ENCODE results near the gene FHOD1. TPM values are rescaled to one million over a fixed set of nuclear protein-coding genes. Genes with fewer than 3 reads are reported as not detected.

FHOD1 gene
- total RNA-seq, 2 experiments from 2014 or later: 16.5 to 55.0 TPM

DNA sequence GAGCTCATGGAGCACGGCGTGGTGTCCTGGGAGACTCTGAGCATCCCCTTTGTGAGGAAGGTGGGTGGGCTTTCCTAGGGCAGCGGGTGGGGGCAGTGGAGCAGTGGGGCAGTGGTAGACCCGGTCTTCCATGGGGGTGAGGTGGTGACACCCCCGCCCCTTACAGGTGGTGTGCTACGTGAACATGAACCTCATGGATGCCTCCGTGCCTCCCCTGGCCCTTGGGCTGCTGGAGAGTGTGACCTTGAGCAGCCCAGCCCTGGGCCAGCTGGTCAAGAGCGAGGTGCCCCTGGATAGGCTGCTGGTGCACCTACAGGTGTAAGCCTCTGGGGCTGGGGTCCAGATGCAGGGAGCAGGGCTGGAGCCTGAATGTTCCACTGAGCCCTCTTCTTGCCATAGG, 46.8 kb downstream of the FHOD1 start:
- CTCF ChIA-PET (ENCODE audit: unreplicated experiment): no interaction called here
- H3K4me3 ChIP-seq (ENCODE audit: low read depth, low read length, poor library complexity, severe bottlenecking): no peak overlapping the region
- no peak for TF ChIP-seq EZH2phosphoT487 (IDR thresholded peaks at IDR 0.05; ENCODE audit: borderline replicate concordance, low read depth, low read length)
- TF ChIP-seq, protein P1, sequence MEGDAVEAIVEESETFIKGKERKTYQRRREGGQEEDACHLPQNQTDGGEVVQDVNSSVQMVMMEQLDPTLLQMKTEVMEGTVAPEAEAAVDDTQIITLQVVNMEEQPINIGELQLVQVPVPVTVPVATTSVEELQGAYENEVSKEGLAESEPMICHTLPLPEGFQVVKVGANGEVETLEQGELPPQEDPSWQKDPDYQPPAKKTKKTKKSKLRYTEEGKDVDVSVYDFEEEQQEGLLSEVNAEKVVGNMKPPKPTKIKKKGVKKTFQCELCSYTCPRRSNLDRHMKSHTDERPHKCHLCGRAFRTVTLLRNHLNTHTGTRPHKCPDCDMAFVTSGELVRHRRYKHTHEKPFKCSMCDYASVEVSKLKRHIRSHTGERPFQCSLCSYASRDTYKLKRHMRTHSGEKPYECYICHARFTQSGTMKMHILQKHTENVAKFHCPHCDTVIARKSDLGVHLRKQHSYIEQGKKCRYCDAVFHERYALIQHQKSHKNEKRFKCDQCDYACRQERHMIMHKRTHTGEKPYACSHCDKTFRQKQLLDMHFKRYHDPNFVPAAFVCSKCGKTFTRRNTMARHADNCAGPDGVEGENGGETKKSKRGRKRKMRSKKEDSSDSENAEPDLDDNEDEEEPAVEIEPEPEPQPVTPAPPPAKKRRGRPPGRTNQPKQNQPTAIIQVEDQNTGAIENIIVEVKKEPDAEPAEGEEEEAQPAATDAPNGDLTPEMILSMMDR (conservative IDR thresholded peaks at IDR 0.05; ENCODE audit: low read length): no peak
- no peak for DNase-seq (ENCODE audit: low spot score)
- H3K36me3 ChIP-seq (ENCODE audit: insufficient read depth, low read length): peaks cover 86% of the 10 kb centered on the region
- no peaks in the 10 kb centered on the region for H3K4me1 ChIP-seq (ENCODE audit: insufficient read depth, low read length, poor library complexity, severe bottlenecking)
- no TSS peak for BruUV-seq (replicated peaks)
- intact Hi-C loops (cut with micrococcal nuclease; ENCODE audit: unreplicated experiment): no loop called here
- no peaks in the 10 kb centered on the region for H3K9me3 ChIP-seq (ENCODE audit: low read length)
- no peak overlapping the region for H3K4me2 ChIP-seq (ENCODE audit: low read length)
- no peaks in the 10 kb centered on the region for H3K79me2 ChIP-seq (ENCODE audit: insufficient read depth, low read depth, low read length)
- POLR2A ChIA-PET: interaction anchor here (0.6 kb wide), 2 partner anchors 118 to 289 kb away, joined by 3 to 4 read pairs; no protein-coding TSS in a partner anchor
- no peaks in the 10 kb centered on the region for H3K9me2 ChIP-seq (ENCODE audit: insufficient read depth, low read length)
- no peaks in the 10 kb centered on the region for H4K20me1 ChIP-seq (ENCODE audit: insufficient read depth, low read length)
- H2AFZ ChIP-seq (ENCODE audit: low read length): no peak overlapping the region
- H3K27ac ChIP-seq (ENCODE audit: low read depth, low read length, poor library complexity, severe bottlenecking): no peak overlapping the region

DNA sequence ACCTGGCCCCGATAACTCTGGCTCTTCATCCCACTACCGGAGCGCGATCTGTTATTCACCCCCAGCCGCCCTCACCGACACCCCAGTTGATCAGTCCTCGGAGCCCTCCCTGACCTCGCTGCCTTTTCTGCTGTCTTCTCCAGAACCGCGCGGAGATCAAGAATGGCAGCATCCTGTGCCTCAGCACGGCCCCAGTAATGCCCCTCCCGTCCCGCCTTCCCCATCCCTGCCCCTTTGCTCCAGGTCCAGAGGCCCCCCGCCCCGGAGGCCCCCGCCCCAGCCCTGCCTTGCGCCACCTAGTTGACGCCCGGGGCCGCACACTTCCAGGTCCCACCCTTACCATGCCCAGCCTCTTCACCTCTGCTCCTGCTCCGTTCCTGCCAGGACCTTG, 47.5 kb downstream of the FHOD1 start:
- H3K27ac ChIP-seq (ENCODE audit: low read depth, low read length, poor library complexity, severe bottlenecking): no peak overlapping the region
- H3K9me3 ChIP-seq (ENCODE audit: low read length): no peaks in the 10 kb centered on the region
- no peak overlapping the region for H2AFZ ChIP-seq (ENCODE audit: low read length)
- H3K4me3 ChIP-seq (ENCODE audit: low read depth, low read length, poor library complexity, severe bottlenecking): no peak overlapping the region
- H3K9me2 ChIP-seq (ENCODE audit: insufficient read depth, low read length): no peaks in the 10 kb centered on the region
- ChIA-PET CTCF (ENCODE audit: unreplicated experiment) (no interaction called here), POLR2A (no interaction called here)
- peaks cover 93% of the 10 kb centered on the region for H3K36me3 ChIP-seq (ENCODE audit: insufficient read depth, low read length)
- H4K20me1 ChIP-seq (ENCODE audit: insufficient read depth, low read length): no peaks in the 10 kb centered on the region
- no peaks in the 10 kb centered on the region for H3K4me1 ChIP-seq (ENCODE audit: insufficient read depth, low read length, poor library complexity, severe bottlenecking)
- no peaks in the 10 kb centered on the region for H3K79me2 ChIP-seq (ENCODE audit: insufficient read depth, low read depth, low read length)
- BruUV-seq (replicated peaks): no TSS peak
- no peak overlapping the region for H3K4me2 ChIP-seq (ENCODE audit: low read length)
- intact Hi-C loops (cut with micrococcal nuclease; ENCODE audit: unreplicated experiment): no loop called here
- TF ChIP-seq, protein P1 (conservative IDR thresholded peaks at IDR 0.05; ENCODE audit: low read length): no peak; the same call in 1 of the 2 replicates
- TF ChIP-seq EZH2phosphoT487 (IDR thresholded peaks at IDR 0.05; ENCODE audit: borderline replicate concordance, low read depth, low read length): no peak
- DNase-seq (ENCODE audit: low spot score): no peak

DNA sequence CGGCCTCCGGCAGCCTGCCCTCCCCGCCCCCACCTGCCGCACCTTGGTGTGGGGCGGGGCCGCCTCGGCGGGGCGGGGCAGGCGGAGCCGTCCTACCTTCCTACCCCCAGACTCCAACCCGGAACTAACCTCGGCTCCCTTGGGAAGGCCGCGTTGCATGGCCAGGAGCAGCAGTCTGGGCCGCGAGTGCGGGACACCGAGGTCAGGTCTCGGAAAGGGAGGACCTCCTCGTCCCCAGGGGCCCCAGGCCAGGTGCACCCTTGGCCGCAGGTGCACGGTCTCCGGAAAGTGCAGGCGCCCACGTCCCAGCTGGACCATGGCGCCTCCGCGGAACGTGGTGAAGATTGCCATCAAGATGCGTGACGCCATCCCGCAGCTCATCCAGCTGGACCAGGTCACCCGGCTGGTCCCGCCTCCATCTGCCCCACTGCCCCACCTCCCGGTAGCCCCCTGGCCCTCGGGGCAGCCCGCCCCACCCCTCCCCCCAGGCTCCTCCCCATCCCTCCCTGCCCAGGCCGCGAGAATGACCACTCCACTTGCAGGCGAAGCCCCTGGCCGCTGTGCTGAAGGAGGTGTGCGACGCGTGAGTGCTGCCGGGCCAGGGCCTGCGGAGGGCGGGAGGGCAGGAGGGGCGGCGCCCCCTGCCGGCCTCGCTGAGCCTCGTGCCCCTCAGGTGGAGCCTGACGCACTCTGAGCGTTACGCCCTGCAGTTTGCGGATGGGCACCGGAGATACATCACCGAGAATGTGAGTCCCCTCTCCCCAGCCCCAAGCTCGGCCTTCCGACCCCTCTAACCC, 48.1 kb downstream of the FHOD1 start, which contains the start of gene ELMO3:
Gene ELMO3, plus strand, starts transcription at position 121 of the 797 bp plus-strand sequence. Its CDS starts 196 bp downstream, at position 317.
- Histone ChIP-seq H3K4me3 (ENCODE audit: low read depth, low read length, poor library complexity, severe bottlenecking) (no peak within 1 kb of the TSS), H3K79me2 (ENCODE audit: insufficient read depth, low read depth, low read length) (no peaks in the 10 kb centered on the region), H2AFZ (ENCODE audit: low read length) (no peak within 1 kb of the TSS), H3K36me3 (ENCODE audit: insufficient read depth, low read length) (peaks cover 96% of the 10 kb centered on the region), H3K27ac (ENCODE audit: low read depth, low read length, poor library complexity, severe bottlenecking) (no peak within 1 kb of the TSS), H4K20me1 (ENCODE audit: insufficient read depth, low read length) (no peaks in the 10 kb centered on the region), H3K4me2 (ENCODE audit: low read length) (no peak within 1 kb of the TSS), H3K4me1 (ENCODE audit: insufficient read depth, low read length, poor library complexity, severe bottlenecking) (peaks cover under 1% of the 10 kb centered on the region), H3K9me2 (ENCODE audit: insufficient read depth, low read length) (no peaks in the 10 kb centered on the region), H3K9me3 (ENCODE audit: low read length) (no peaks in the 10 kb centered on the region)
- TF ChIP-seq, protein P1 (conservative IDR thresholded peaks at IDR 0.05; ENCODE audit: low read length): no peak
- ChIA-PET POLR2A (no interaction called here), CTCF (ENCODE audit: unreplicated experiment) (no interaction called here)
- intact Hi-C loops (cut with micrococcal nuclease; ENCODE audit: unreplicated experiment): no loop called here
- no TSS peak for BruUV-seq (replicated peaks)
- DNase-seq (ENCODE audit: low spot score): no peak

Data from OCI-LY7 (cell line).